ENCODE results near the gene BAK1. TPM values are rescaled to one million over a fixed set of nuclear protein-coding genes. Genes with fewer than 3 reads are reported as not detected.
A peak's percentile ranks its signal among the peaks of the same experiment; 100 is the strongest.
"Not testable (repeated sequence)": the region's sequence is repeated elsewhere in the genome, so short reads cannot be mapped to it uniquely, and the experiment has no call there.

Gene BAK1
- total RNA-seq, 4 donors from 2014 or later, result 6.9 to 22.7 (median 10.9) TPM

GRCh38 chr6:33599413-33599938 lies 19.4 kb upstream of the BAK1 start:
- DNase-seq (ENCODE audit: low spot score) (no peak), ATAC-seq (ENCODE audit: low FRiP score) (no peak)
- no peak for TF ChIP-seq CTCF (IDR thresholded peaks at IDR 0.05)

- TF ChIP-seq CTCF (IDR thresholded peaks at IDR 0.05), result no peak
- DNase-seq (ENCODE audit: low spot score) (no peak), ATAC-seq (ENCODE audit: low FRiP score) (no peak)
Measured at GRCh38 chr6:33597551-33598322, 17.7 kb upstream of the BAK1 start.

GRCh38 chr6:33596894-33597293 lies 16.8 kb upstream of the BAK1 start:
- not testable (repeated sequence) for DNase-seq (ENCODE audit: low spot score); ATAC-seq (ENCODE audit: low FRiP score)

GRCh38 chr6:33595001-33595846 lies 15.1 kb upstream of the BAK1 start:
- TF ChIP-seq CTCF (IDR thresholded peaks at IDR 0.05), result no peak

GRCh38 chr6:33593414-33593727 lies 13.3 kb upstream of the BAK1 start:
- no peak for ATAC-seq (ENCODE audit: low FRiP score)
- no peak for DNase-seq (ENCODE audit: low spot score)
- TF ChIP-seq CTCF (IDR thresholded peaks at IDR 0.05), result no peak

More at GRCh38 chr6:33595001-33595846, 15.1 kb upstream of the BAK1 start:
- DNase-seq (ENCODE audit: low spot score), result no peak
- no peak for ATAC-seq (ENCODE audit: low FRiP score)

- DNase-seq (ENCODE audit: low spot score) (no peak), ATAC-seq (ENCODE audit: low FRiP score) (peak; percentile 51)
- no peak for TF ChIP-seq CTCF (IDR thresholded peaks at IDR 0.05)
Measured at GRCh38 chr6:33592595-33593413, 12.7 kb upstream of the BAK1 start.

- ATAC-seq (ENCODE audit: low FRiP score) (no peak), DNase-seq (ENCODE audit: low spot score) (no peak)
- TF ChIP-seq CTCF (IDR thresholded peaks at IDR 0.05), result no peak
Measured at GRCh38 chr6:33592280-33592594, 12.2 kb upstream of the BAK1 start.

Data from omental fat pad (tissue), 4 donors.